GM21576 (cell line): Measurements from ENCODE around the gene HSDL2.
"Not testable (repeated sequence)": the region's sequence is repeated elsewhere in the genome, so short reads cannot be mapped to it uniquely, and the experiment has no call there.

Source experiments
- ATAC-seq: cut with Tn5 transposase; IDR thresholded peaks from one replicate; pipeline ENCODE4 v1.9.1; 2021; ENCODE audit warnings: mild to moderate bottlenecking, moderate library complexity; ENCODE audit not compliant: unreplicated experiment

HSDL2 gene

DNA sequence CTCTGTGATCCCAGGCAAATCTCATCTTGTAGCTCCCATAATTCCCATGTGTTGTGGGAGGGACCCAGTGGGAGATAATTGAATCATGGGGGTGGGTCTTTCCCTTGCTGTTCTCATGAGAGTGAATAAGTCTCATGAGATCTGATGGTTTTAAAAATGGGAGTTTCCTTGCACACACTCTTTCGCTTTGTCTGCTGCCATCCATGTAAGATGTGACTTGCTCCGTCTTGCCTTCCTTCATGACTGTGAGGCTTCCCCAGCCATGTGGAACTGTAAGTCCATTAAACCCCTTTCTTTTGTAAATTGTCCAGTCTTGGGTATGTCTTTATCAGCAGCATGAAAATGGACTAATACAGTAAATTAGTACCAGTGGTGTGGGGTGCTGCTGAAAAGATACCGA is 14.7 kb upstream of the HSDL2 start:
- not testable (repeated sequence) for ATAC-seq

- no peak for ATAC-seq
Observed at GRCh38 chr9:112366591-112366990, 13.3 kb upstream of the HSDL2 start.

DNA sequence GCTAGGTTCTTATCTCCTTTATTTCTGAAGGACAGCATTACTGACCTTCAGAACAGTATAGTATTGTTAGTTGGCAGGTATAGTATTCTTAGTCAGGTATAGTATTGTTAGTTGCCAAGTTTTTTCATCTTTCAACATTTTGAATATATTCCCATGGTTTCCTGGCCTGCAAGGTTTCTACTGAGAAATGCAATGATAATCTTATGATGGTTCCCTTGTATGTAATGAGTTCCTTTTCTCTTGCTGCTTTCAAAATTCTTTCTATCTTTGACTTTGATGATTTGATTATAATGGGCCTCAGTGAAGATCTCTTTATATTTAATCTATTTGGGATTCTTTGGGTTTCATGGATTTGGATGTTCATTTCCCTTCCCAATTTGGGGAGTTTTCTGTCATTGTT is 12.4 kb upstream of the HSDL2 start:
- no peak for ATAC-seq

GRCh38 chr9:112369817-112370216 is 10.1 kb upstream of the HSDL2 start:
- no peak for ATAC-seq

GRCh38 chr9:112371060-112371459 is 8.8 kb upstream of the HSDL2 start:
- no peak for ATAC-seq

DNA sequence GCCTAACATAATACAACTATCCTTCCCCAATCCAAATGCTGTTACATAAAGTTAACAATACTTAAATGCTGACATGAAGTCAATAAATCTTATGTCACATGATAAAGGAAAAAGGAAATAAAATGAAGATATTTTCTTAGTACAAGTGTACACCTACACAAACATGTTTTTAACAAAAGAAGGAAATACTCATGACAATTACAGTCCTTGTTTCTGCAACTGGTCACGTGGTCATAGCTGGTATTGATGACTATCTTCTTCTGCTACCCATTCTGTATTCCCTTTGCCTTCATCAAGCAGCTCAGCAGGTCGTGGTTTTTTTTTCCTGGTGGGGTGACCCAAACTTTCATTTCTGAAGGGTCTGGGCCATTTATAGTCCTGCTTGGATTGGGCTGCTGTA is 6.2 kb upstream of the HSDL2 start:
- not testable (repeated sequence) for ATAC-seq

GRCh38 chr9:112374232-112374631 is 5.7 kb upstream of the HSDL2 start:
- ATAC-seq = not testable (repeated sequence)

DNA sequence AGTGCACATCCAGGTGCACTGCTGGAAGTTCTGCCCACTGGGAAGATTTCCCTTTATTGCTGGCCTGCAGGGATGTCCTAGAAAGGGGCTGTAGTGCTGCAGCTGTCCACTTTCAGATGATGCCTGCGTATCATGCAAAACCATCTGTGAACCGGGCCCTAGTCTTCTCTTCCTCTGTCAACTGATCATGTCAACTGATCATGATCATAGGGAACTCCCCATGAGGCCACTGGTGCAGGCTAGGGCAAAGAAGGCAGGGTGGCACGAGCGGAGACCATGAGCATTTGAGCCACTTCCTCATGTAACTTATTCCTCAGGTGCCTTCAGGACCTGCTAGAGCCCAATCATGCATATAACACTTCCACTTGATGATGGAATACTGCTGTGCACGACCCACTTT is 4.5 kb upstream of the HSDL2 start:
- no peak for ATAC-seq

DNA sequence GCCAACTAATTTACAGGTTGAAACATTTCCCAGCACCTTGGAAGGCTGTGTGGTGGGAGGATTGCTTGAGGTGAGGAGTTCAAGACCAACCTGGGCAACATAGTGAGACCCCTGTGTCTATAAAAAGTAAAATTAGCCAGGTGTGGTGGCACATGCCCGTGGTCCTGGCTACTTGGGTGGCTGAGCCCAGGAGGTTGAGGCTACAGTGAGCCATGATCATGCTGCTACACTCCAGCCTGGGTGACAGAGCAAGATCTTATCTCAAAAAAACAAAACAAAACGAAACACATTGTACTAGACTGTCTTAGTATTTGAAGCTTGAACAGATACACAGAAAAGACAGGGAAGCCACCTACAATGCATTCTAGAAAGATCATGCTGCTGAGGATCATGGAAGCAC is 2.8 kb upstream of the HSDL2 start:
- no peak for ATAC-seq

- ATAC-seq = no peak
Observed at GRCh38 chr9:112377684-112378327, 2.1 kb upstream of the HSDL2 start.

- peak; percentile 8 for ATAC-seq
Observed at GRCh38 chr9:112378328-112379176, 1.4 kb upstream of the HSDL2 start.

DNA sequence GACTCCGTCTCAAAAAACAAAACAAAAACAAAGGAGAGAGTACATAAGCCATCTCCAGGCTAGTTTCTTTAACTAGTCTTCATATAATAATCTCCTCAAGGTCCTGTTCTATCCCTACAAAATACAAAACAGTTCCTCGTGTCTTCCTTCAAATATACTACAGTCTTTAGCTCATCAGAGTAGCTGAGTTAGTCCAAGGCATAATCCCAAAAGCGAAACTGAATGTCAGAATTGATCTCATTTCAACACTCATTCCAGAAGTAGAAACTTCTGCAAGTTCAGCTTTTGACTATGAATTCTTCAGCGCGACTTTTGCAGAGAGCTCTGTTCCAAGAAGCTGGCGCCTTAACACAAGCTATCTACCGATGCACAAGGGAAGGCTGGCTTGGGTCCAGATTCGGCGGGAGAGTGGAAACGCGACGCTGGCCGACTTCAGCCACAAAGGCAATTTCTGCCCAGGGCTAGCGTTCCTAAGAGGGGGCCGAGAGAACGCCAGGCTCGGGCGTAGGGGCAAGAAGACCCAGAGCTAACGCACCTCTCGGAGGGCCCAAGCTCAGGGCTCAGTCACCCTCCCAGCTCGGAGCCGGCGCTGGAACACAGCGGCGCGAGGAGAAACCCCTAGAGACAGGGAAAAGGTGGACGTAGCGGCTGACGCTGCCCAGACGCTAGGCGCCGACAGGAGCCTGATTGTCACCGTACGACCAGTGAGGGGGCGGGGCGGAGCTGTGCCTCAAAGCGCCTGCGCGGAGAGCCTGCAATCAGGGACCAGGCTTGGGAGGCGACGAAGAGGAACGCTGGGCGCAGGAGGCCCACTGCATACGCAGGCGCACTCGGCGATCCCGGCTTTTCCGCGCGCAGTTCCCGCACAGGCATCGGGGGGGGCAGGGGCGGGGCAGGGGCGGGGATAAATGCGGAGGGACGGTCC is 469 bp upstream of the HSDL2 start:
- ATAC-seq = peak; percentile 72

GRCh38 chr9:112380825-112381221 is 915 bp downstream of the HSDL2 start:
- ATAC-seq = no peak

DNA sequence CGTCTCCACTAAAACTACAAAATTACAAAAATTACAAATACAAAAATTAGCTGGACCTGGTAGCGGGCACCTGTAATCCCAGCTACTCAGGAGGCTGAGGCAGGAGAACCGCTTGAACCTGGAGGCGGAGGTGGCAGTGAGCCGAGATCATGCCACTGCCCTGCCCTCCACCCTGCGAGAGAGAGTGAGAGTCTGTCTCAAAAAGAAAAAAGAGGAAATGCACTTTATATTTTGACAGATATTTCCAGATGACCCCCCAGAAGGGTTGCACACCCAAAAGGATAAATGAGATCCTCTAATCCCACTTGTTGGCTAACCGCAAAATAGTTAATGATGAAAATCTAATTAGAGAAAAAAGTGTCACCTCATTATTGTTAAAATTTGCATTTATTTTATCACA is 2.2 kb downstream of the HSDL2 start:
- no peak for ATAC-seq

GRCh38 chr9:112382501-112383364 is 2.8 kb downstream of the HSDL2 start:
- no peak for ATAC-seq

GRCh38 chr9:112384219-112384618 is 4.3 kb downstream of the HSDL2 start:
- no peak for ATAC-seq

GRCh38 chr9:112384690-112385089 is 4.8 kb downstream of the HSDL2 start:
- ATAC-seq = peak; percentile 27

DNA sequence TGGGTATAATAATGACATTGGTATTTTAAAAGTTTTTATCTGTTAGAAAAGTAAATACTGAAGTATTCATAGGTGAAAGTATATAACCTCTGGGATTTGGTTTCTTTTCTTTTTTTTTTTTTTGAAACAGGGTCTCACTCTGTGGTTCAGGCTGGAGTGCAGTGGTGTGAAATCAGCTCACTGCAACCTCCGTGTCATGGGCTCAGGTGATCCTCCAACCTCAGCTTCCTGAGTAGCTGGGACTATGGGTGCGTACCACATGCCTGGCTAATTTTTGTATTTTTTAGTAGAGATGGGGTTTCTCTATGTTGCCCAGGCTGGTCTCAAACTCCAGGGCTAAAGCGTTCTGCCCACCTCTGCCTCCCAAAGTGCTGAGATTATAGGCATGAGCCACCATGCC is 7.2 kb downstream of the HSDL2 start:
- ATAC-seq = no peak

GRCh38 chr9:112389897-112390296 is 10.0 kb downstream of the HSDL2 start:
- ATAC-seq = not testable (repeated sequence)

DNA sequence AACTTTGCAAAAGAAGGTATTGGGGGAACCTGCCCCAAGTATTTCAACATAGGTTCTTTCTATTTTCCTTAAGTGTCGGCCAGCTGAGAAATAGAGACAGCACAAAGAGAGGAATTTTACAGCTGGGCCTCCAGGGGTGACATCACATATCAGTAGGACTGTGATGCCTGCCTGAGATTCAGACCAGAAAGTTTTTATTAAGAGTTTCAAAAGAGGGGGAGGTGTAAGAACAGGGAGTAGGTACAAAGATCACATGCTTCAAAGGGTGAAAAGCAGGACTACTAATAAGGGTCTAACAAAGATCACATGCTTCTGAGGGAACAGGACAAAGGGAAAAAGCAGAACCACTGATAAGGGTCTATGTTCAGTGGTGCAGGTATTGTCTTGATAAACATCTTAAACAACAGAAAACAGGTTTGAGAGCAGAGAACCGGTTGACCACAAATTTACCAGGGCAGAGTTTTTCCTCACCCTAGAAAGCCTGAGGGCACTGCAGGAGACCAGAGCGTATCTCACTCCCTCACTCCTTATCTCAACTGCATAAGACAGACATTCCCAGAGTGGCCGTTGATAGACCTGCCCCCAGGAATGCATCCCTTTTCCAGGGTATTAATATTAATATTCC is 12.1 kb downstream of the HSDL2 start:
- ATAC-seq = not testable (repeated sequence)
